Activated naive CD4-positive, alpha-beta T cell treated with anti-CD3 and anti-CD28 coated beads, Interleukin-2, amount 10 ng/mL, durations not matched to agents 7 days and 5 days (primary cell): ENCODE data around the gene TRIM67.
"Not testable (repeated sequence)": the region's sequence is repeated elsewhere in the genome, so short reads cannot be mapped to it uniquely, and the experiment has no call there.

ENCODE experiments used
- CTCF ChIA-PET: fragments of 350-600 bp; sonication (Branson Sonifier 250); formaldehyde crosslinking; loops from one replicate; lab custom pipeline; 2021; ENCODE audit warnings: antibody characterized with exemption; lab: Charles Lee
- DNase-seq: peaks from one replicate; pipeline ENCODE4 v3.0.0-alpha.2; 2020
- H3K27ac Mint-ChIP-seq: one replicate; pipeline ENCODE4 v1.8.0; 2021; ENCODE audit warnings: mild to moderate bottlenecking, moderate library complexity, mixed read lengths
- H3K27me3 Mint-ChIP-seq: one replicate; pipeline ENCODE4 v1.8.0; 2021; ENCODE audit warnings: mild to moderate bottlenecking, mixed read lengths
- H3K36me3 Mint-ChIP-seq: one replicate; pipeline ENCODE4 v1.8.0; 2021; ENCODE audit warnings: mixed read lengths
- H3K4me1 Mint-ChIP-seq: one replicate; pipeline ENCODE4 v1.8.0; 2021; ENCODE audit warnings: mixed read lengths
- H3K4me3 Mint-ChIP-seq: one replicate; pipeline ENCODE4 v1.8.0; 2021; ENCODE audit warnings: mild to moderate bottlenecking, moderate library complexity, mixed read lengths
- H3K9me3 Mint-ChIP-seq: one replicate; pipeline ENCODE4 v1.8.0; 2021; ENCODE audit warnings: mixed read lengths

TRIM67 gene

GRCh38 chr1:231139659-231140654 is 21.9 kb upstream of the TRIM67 start:
- no peaks in the 10 kb centered on the region for H3K36me3 Mint-ChIP-seq
- H3K4me3 Mint-ChIP-seq: no peak overlapping the region
- CTCF ChIA-PET: no interaction called here
- H3K9me3 Mint-ChIP-seq: no peaks in the 10 kb centered on the region
- peaks cover 12% of the 10 kb centered on the region for H3K27me3 Mint-ChIP-seq
- H3K4me1 Mint-ChIP-seq: peaks cover 3% of the 10 kb centered on the region
- no peak overlapping the region for H3K27ac Mint-ChIP-seq
- DNase-seq: no peak

DNA sequence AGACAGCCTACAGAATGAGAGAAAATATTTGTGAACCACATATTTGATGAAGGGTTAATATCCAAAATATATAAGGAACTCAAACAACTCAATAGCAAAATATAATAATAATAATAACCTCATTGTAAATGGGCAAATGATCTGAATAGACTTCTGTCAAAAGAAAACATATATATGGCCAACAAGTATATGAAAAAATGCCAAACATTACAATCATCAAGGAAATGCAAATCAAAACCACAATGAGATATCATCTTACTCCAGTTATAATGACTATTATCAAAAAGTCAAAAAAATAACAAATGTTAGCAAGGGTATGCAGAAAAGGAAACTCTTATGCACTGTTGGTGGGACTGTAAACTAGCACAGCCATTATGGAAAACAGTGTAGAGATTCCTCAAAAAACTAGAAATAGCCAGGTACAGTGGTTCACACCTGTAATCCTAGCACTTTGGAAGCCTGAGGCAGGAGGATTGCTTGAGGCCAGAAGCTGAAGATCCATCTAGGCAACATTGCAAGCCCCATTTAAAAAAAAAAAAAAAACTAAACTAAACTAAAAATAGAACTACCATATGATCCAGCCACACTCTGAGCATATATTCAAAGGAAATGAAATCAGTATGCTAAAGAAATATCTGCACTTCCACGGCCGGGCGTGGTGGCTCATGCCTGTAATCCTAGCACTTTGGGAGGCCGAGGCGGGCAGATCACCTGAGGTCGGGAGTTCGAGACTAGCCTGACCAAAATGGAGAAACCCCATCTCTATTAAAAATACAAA is 17.3 kb upstream of the TRIM67 start:
- H3K9me3 Mint-ChIP-seq: no peaks in the 10 kb centered on the region
- no peaks in the 10 kb centered on the region for H3K4me1 Mint-ChIP-seq

GRCh38 chr1:231147896-231148295 is 14.0 kb upstream of the TRIM67 start:
- Mint-ChIP-seq H3K27me3 (peaks cover 38% of the 10 kb centered on the region), H3K9me3 (peaks cover 6% of the 10 kb centered on the region), H3K36me3 (no peaks in the 10 kb centered on the region), H3K27ac (no peak overlapping the region), H3K4me3 (no peak overlapping the region), H3K4me1 (no peaks in the 10 kb centered on the region)
- DNase-seq: no peak
- CTCF ChIA-PET: no interaction called here

More for the DNA sequence above, 17.3 kb upstream of the TRIM67 start:
- no peak overlapping the region for H3K27ac Mint-ChIP-seq
- no peaks in the 10 kb centered on the region for H3K36me3 Mint-ChIP-seq
- H3K27me3 Mint-ChIP-seq: peaks cover 21% of the 10 kb centered on the region
- CTCF ChIA-PET: no interaction called here
- H3K4me3 Mint-ChIP-seq: no peak overlapping the region
- DNase-seq: no peak

GRCh38 chr1:231151811-231152210 is 10.0 kb upstream of the TRIM67 start:
- no peaks in the 10 kb centered on the region for H3K36me3 Mint-ChIP-seq
- CTCF ChIA-PET: no interaction called here
- no peak for DNase-seq
- H3K4me3 Mint-ChIP-seq: no peak overlapping the region
- peaks cover 6% of the 10 kb centered on the region for H3K9me3 Mint-ChIP-seq
- no peaks in the 10 kb centered on the region for H3K4me1 Mint-ChIP-seq
- H3K27ac Mint-ChIP-seq: no peak overlapping the region
- peaks cover 44% of the 10 kb centered on the region for H3K27me3 Mint-ChIP-seq

- H3K9me3 Mint-ChIP-seq: peaks cover 6% of the 10 kb centered on the region
- H3K27me3 Mint-ChIP-seq: peaks cover 48% of the 10 kb centered on the region
- DNase-seq: no peak
- no peaks in the 10 kb centered on the region for H3K4me1 Mint-ChIP-seq
- H3K27ac Mint-ChIP-seq: no peak overlapping the region
- no peaks in the 10 kb centered on the region for H3K36me3 Mint-ChIP-seq
- CTCF ChIA-PET: no interaction called here
- no peak overlapping the region for H3K4me3 Mint-ChIP-seq
These were observed 8.1 kb upstream of the TRIM67 start for GRCh38 chr1:231153726-231154125.

- no peaks in the 10 kb centered on the region for H3K36me3 Mint-ChIP-seq
- peaks cover 6% of the 10 kb centered on the region for H3K9me3 Mint-ChIP-seq
- peaks cover 60% of the 10 kb centered on the region for H3K27me3 Mint-ChIP-seq
- CTCF ChIA-PET: no interaction called here
- no peaks in the 10 kb centered on the region for H3K4me1 Mint-ChIP-seq
- no peak overlapping the region for H3K4me3 Mint-ChIP-seq
- no peak for DNase-seq
- H3K27ac Mint-ChIP-seq: no peak overlapping the region
These were observed 6.0 kb upstream of the TRIM67 start for GRCh38 chr1:231155808-231156207.

DNA sequence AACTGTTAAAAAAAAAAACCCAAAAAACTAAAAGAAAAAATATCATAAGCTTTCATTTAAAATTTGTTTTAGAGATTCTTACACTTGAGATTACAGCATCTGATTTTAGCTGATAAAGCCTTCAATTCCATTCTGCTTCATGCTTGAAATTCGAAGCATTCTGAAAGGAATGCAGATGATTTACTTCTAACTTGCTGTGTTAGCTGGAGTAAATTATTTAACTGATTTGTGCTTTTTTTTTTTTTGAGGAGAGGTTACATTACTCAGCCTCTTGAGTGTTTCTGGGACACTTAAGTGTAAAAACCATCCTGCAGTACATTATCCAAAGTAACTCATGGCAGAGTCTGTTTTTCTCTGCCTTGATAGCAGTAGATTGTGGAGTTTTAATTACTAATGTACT is 4.5 kb upstream of the TRIM67 start:
- peaks cover 63% of the 10 kb centered on the region for H3K27me3 Mint-ChIP-seq
- H3K27ac Mint-ChIP-seq: no peak overlapping the region
- peaks cover 3% of the 10 kb centered on the region for H3K4me1 Mint-ChIP-seq
- DNase-seq: no peak
- H3K4me3 Mint-ChIP-seq: no peak overlapping the region
- no peaks in the 10 kb centered on the region for H3K36me3 Mint-ChIP-seq
- H3K9me3 Mint-ChIP-seq: peaks cover 2% of the 10 kb centered on the region
- CTCF ChIA-PET: no interaction called here

- H3K36me3 Mint-ChIP-seq, H3K9me3 Mint-ChIP-seq, H3K4me1 Mint-ChIP-seq, CTCF ChIA-PET, H3K27ac Mint-ChIP-seq, DNase-seq, H3K4me3 Mint-ChIP-seq: not testable (repeated sequence)
- H3K27me3 Mint-ChIP-seq: peaks cover 64% of the 10 kb centered on the region
These were observed 3.7 kb upstream of the TRIM67 start for GRCh38 chr1:231158141-231158540.

DNA sequence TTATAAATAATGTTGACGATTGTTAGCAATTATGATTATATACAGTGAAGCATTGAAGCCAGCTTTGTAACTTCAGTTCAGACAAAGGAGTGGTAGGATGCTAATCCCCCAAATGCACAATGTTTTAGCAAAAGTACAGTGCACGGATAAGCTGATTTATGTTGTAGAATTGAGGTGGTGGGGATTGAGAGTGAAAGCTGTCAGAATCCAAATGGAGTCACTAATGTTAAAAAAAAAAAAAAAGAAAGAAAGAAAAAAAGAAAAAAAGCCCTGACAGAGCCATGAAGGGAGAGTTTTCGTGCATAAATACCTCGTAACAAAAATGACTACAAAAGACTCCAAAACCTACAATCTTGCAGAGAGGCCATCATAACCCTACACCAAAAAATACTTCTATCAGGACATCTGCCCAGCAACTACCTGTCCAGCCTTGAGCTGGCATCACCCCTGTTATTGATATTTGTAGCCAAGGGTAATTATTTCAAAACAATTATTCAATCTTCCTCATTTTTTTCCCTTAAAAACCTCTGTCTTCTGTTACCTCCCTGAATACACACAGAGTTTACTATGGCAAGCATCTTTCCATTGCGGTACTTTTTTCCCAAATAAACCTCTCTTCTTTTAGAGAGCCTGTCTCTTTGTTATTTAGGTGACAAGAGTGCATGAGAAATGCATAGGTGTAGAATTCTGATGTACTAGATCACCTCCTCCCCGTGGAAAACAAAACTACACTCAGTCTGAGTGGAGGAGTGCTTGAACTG is 2.5 kb upstream of the TRIM67 start:
- CTCF ChIA-PET: no interaction called here
- Mint-ChIP-seq H3K27me3 (peaks cover 77% of the 10 kb centered on the region), H3K36me3 (no peaks in the 10 kb centered on the region), H3K27ac (no peak overlapping the region), H3K4me3 (no peak overlapping the region), H3K4me1 (peaks cover 6% of the 10 kb centered on the region), H3K9me3 (no peaks in the 10 kb centered on the region)
- no peak for DNase-seq

DNA sequence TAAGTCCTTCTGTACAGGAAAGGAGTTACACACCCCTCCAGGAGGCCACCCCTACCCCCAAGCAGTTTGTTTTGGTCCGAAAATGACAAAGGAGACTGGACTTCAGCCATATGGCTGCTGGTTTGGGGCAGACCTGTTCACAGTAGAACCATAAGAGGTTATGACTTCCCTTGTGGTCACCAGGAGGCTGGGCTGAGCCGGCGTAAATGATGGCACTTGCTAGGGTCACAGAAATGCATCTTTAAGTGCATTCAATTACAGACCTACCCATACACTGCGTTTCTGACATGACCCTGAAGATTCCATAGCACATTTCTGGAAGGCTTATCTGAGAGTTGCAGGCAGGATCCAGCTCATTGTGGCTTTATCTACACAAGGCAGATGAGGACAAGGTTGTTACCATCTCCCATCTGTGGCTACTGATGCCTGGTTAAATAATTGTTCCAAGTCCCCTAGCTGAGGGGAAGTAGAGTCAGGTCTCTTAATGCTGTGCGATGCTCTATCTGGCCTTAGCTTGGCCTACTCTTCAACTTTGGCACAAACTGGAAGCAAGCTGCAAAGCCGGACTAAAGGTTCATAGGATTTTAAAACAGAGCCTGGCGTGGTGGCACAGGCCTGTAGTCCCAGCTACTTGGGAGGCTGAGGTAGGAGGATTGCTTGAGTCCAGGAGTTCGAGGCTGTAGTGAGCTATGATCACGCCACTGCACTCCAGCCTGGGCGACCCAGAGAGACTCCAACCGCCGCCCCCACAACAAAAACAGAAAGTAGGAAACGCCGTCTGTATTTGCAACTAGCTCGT is 1.7 kb upstream of the TRIM67 start:
- Mint-ChIP-seq H3K27ac (no peak overlapping the region), H3K4me3 (no peak overlapping the region), H3K9me3 (no peaks in the 10 kb centered on the region), H3K4me1 (peaks cover 6% of the 10 kb centered on the region), H3K27me3 (peaks cover 82% of the 10 kb centered on the region), H3K36me3 (no peaks in the 10 kb centered on the region)
- DNase-seq: no peak
- CTCF ChIA-PET: no interaction called here

DNA sequence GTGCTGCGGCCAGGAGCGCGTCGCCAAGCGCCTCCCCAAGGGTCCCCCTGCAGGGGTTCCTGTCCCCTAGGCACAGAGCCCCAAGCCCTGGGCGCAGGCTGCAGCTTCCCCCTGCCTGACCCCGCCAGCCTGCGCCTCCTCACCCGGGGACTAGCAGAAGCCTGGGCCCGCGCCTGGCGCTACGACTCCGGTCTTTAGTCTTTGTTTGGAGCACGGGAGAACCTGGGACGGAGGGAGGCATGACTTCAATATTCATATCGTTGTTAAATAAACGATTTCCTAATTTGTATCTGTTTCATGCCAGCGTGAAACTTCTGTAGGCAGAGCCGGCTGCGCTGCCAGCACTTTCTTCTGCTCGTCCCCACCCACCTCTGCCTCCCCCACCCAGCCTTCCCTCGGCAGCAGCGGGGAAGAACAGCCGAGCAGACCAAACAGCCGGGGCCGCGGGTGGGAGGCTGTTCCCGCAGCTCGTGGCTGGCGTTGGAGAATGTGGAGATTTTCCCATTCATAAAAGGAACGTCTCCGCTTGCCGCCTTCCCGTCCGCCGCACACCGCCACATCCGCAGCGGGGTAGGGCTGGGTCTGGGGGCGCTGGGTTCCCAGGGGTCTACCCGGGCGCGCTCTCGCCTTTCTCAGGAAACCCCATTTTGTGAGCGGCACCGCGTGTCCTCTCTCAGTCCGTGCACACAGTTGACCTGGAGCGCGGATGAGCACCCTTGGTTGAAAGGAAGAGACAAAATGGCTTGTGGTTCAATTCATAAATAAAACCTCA is 777 bp upstream of the TRIM67 start:
- Mint-ChIP-seq H3K27ac (no peak overlapping the region), H3K4me3 (no peak overlapping the region)
- CTCF ChIA-PET: no interaction called here

DNA sequence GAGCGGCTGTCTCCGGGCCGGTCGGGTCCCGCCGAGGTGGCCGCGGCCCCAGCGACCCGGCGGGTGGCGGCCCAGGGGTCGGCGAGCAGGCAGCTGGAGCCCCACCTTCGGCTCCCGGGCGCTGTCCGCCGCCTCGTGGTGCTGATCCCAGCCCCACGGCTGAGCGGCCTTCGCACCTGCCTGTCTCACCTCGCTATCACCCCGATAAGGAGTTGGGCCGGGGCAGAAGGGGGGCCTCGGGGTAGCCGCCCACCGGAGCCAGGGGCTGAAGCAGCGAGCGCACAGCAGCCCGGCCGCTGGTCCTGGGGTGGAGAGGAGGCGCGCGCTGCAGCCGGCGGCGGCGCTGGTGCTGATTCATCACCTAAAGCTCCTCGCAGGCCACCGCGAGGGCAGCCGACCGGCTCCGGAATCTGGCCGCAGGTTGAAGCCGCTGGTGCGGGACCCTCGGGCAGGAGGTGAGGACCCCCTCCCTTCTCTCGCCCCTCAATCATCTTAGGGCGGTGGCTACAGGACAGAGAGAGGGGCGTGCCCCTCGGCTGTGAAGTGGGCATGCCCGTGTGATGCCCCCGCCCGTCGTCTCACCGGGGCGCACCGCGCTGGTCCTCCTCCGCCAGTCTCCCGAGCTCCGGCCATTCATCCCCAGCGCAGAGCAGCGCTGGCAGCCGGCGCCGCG is 575 bp downstream of the TRIM67 start:
- Mint-ChIP-seq H3K4me1 (peaks cover 6% of the 10 kb centered on the region), H3K4me3 (no peak overlapping the region), H3K27me3 (peaks cover 87% of the 10 kb centered on the region), H3K36me3 (no peaks in the 10 kb centered on the region), H3K27ac (no peak overlapping the region), H3K9me3 (no peaks in the 10 kb centered on the region)
- CTCF ChIA-PET: interaction anchor here (0.8 kb wide), 1 partner anchor 32 kb away, joined by 3 read pairs; no protein-coding TSS in a partner anchor
- DNase-seq: peak; percentile 56

More for the DNA sequence above, 777 bp upstream of the TRIM67 start:
- Mint-ChIP-seq H3K27me3 (peaks cover 83% of the 10 kb centered on the region), H3K4me1 (peaks cover 6% of the 10 kb centered on the region), H3K36me3 (no peaks in the 10 kb centered on the region), H3K9me3 (no peaks in the 10 kb centered on the region)
- DNase-seq: no peak
